Measurements from ENCODE around the gene TINAGL1. TPM values are rescaled to one million over a fixed set of nuclear protein-coding genes. Genes with fewer than 3 reads are reported as not detected.

TINAGL1 gene
- total RNA-seq, 4 donors from 2014 or later = 63.7 to 373 (median 125) TPM

- no peak for TF ChIP-seq CTCF (IDR thresholded peaks at IDR 0.05; ENCODE audit: low read depth)
These were observed 4.7 kb downstream of the TINAGL1 start for GRCh38 chr1:31580891-31581603.

- no peak for TF ChIP-seq CTCF (IDR thresholded peaks at IDR 0.05; ENCODE audit: low read depth)
These were observed 5.8 kb downstream of the TINAGL1 start for GRCh38 chr1:31581821-31582810.

GRCh38 chr1:31583082-31583994, 7.0 kb downstream of the TINAGL1 start:
- no peak for TF ChIP-seq CTCF (IDR thresholded peaks at IDR 0.05; ENCODE audit: low read depth)

- no peak for TF ChIP-seq CTCF (IDR thresholded peaks at IDR 0.05; ENCODE audit: low read depth)
These were observed 7.9 kb downstream of the TINAGL1 start for GRCh38 chr1:31583995-31584868.

GRCh38 chr1:31584869-31585735, 8.8 kb downstream of the TINAGL1 start:
- no peak for TF ChIP-seq CTCF (IDR thresholded peaks at IDR 0.05; ENCODE audit: low read depth)
